OCI-LY3 (cell line): ENCODE results near the gene TYW1.
"Not testable (repeated sequence)": the region's sequence is repeated elsewhere in the genome, so short reads cannot be mapped to it uniquely, and the experiment has no call there.

Experiments
- H2AFZ ChIP-seq: fragments of 200-600, 300-600 bp; shearing (Covaris generic); 2 replicates; pipeline ENCODE4 v1.6.0; 2014; ENCODE audit warnings: antibody characterized with exemption, low read depth, low read length
- H3K27ac ChIP-seq: fragments of 200-600, 300-600 bp; sonication (generic); 2 replicates; pipeline ENCODE4 v1.5.1; 2014; ENCODE audit warnings: mild to moderate bottlenecking, low read length, moderate library complexity, mixed read lengths
- H3K27me3 ChIP-seq: fragments of 200-600, 300-600 bp; sonication (generic); 2 replicates; pipeline ENCODE4 v1.6.1; 2014; ENCODE audit warnings: low read depth, low read length, mixed read lengths
- H3K36me3 ChIP-seq: fragments of 200-600, 300-600 bp; sonication (generic); replicated peaks from 2 replicates; pipeline ENCODE3; 2014; ENCODE audit warnings: low read depth, low read length, mixed read lengths
- H3K4me1 ChIP-seq: fragments of 300-600, 200-600 bp; sonication (generic); 2 replicates; pipeline ENCODE4 v1.6.1; 2014; ENCODE audit warnings: low read length, mixed read lengths
- H3K4me2 ChIP-seq: fragments of 200-600, 300-600 bp; sonication (generic); 2 replicates; pipeline ENCODE4 v1.6.1; 2014; ENCODE audit warnings: low read length, mixed read lengths
- H3K4me3 ChIP-seq: fragments of 300-600, 200-600 bp; sonication (generic); 2 replicates; pipeline ENCODE4 v1.5.1; 2014; ENCODE audit warnings: antibody characterized with exemption, mild to moderate bottlenecking, low read length, moderate library complexity
- H3K79me2 ChIP-seq: fragments of 300-600, 200-600 bp; shearing (Covaris generic); 2 replicates; pipeline ENCODE4 v1.6.1; 2014; ENCODE audit warnings: mild to moderate bottlenecking, low read length, mixed read lengths
- H3K9ac ChIP-seq: fragments of 300-600, 200-600 bp; shearing (Covaris generic); 2 replicates; pipeline ENCODE4 v1.6.0; 2014; ENCODE audit warnings: mild to moderate bottlenecking, low read length, moderate library complexity
- H3K9me3 ChIP-seq: fragments of 200-600, 300-600 bp; shearing (Covaris generic); 2 replicates; pipeline ENCODE4 v1.6.1; 2014; ENCODE audit warnings: low read length, mixed read lengths; ENCODE audit not compliant: insufficient read depth
- H4K20me1 ChIP-seq: fragments of 200-600, 300-600 bp; sonication (generic); 2 replicates; pipeline ENCODE4 v1.6.1; 2016; ENCODE audit warnings: low read length, mixed read lengths; ENCODE audit not compliant: insufficient read depth
- EZH2phosphoT487 ChIP-seq: fragments of 200-600 bp; shearing (Covaris generic); IDR thresholded peaks from 2 replicates; pipeline ENCODE4 v1.6.1; 2018; ENCODE audit warnings: antibody characterized with exemption, mixed run types, low read depth
- TF ChIP-seq, protein P1 (sequence below): fragments of 200-600, 300-600 bp; sonication (generic); IDR thresholded peaks from 2 replicates; pipeline ENCODE4 v1.5.1; 2014; ENCODE audit warnings: antibody characterized with exemption, low read length, low read depth

TYW1 gene

DNA sequence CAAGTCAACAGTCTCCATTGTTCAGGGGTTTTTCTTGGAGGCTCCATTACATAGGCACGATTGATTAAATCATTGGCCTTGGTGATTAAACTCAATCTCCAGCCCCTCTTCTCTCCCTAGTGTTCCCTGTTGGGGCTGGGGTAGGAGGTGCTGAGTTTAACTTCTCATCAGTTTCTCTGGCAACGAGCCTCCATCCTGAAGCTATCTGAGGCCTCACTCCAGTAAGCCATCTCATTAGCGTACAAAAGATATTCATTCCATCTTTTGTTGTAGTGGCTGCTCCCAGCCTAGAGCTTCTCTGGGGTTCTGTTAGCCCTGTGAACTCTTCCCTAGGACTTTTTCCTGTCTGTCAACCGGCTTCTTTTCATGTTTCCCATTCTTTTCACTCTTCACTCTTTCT, 11.6 kb downstream of the TYW1 start:
- TF ChIP-seq, protein P1, sequence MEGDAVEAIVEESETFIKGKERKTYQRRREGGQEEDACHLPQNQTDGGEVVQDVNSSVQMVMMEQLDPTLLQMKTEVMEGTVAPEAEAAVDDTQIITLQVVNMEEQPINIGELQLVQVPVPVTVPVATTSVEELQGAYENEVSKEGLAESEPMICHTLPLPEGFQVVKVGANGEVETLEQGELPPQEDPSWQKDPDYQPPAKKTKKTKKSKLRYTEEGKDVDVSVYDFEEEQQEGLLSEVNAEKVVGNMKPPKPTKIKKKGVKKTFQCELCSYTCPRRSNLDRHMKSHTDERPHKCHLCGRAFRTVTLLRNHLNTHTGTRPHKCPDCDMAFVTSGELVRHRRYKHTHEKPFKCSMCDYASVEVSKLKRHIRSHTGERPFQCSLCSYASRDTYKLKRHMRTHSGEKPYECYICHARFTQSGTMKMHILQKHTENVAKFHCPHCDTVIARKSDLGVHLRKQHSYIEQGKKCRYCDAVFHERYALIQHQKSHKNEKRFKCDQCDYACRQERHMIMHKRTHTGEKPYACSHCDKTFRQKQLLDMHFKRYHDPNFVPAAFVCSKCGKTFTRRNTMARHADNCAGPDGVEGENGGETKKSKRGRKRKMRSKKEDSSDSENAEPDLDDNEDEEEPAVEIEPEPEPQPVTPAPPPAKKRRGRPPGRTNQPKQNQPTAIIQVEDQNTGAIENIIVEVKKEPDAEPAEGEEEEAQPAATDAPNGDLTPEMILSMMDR, result no peak
- TF ChIP-seq EZH2phosphoT487, result no peak
- Histone ChIP-seq H3K9me3 (no peaks in the 10 kb centered on the region), H3K4me1 (no peaks in the 10 kb centered on the region), H3K27me3 (no peaks in the 10 kb centered on the region), H2AFZ (no peak overlapping the region), H3K4me2 (no peak overlapping the region), H3K36me3 (peaks cover 2% of the 10 kb centered on the region), H3K9ac (no peak overlapping the region), H3K4me3 (no peak overlapping the region), H3K79me2 (no peaks in the 10 kb centered on the region), H4K20me1 (no peaks in the 10 kb centered on the region), H3K27ac (no peak overlapping the region)

DNA sequence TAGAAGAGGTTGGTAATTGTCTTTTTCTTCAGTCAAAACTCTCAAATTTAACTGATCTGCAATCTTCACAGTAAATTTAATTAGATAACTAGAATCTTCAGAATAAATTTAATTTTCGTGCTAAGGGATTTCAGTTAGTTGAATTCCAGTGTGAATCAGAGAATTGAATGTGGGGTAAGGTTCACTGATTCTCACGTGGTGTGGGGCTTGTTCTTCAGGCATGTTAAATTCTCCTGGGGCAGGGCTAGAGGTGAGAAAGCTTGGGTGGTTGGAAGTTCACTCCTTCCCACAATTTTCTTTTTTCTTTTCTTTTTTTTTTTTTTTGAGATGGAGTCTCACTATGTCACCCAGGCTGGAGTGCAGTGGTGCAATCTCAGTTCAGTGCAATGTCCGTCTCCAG, 13.0 kb downstream of the TYW1 start:
- H3K27ac ChIP-seq, H3K4me1 ChIP-seq, H3K36me3 ChIP-seq, H3K4me3 ChIP-seq, H3K79me2 ChIP-seq, H3K27me3 ChIP-seq, H3K9me3 ChIP-seq, H4K20me1 ChIP-seq, H2AFZ ChIP-seq, H3K4me2 ChIP-seq, H3K9ac ChIP-seq: not testable (repeated sequence)

DNA sequence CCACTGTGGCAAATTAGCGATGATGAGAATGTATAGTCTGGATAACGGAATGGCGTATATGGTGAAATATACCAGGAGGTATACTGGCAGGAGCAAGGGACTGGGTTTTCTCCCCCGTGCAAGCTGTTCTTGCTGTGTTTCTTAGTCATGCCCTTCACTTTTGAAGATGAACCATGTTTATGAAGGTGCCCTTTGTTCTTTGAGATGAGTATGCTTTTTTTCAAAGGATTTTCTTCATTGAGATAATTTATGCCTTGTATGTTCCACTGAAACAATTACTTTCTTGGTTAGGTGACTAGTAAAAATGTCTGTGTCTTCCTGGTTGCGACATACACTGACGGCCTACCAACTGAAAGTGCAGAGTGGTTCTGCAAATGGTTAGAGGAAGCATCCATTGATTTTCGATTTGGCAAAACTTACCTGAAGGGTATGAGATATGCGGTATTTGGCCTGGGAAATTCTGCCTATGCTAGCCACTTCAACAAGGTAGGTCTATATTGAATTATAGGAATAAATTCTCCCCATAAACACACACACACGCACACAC, 17.5 kb downstream of the TYW1 start:
- not testable (repeated sequence) for H3K36me3 ChIP-seq, H2AFZ ChIP-seq, H3K9me3 ChIP-seq, H3K4me2 ChIP-seq, H3K9ac ChIP-seq, H3K4me1 ChIP-seq, H4K20me1 ChIP-seq, H3K79me2 ChIP-seq, H3K27me3 ChIP-seq, H3K4me3 ChIP-seq, H3K27ac ChIP-seq

DNA sequence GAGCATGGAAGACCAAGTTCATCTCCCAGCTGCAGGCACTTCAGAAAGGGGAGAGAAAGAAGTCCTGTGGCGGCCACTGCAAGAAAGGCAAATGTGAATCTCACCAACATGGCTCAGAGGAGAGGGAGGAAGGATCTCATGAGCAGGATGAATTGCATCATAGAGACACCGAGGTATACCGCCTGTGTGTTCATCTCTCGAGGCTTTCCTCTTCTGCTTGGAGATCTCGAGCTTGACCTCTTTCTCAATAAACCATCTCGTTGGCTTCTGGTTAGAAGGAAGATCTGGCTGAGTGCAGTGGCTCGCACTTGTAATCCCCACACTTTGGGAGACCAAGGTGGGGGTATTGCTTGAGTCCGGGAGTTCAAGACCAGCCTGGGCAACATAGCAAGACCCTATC, 21.3 kb downstream of the TYW1 start:
- H3K4me3 ChIP-seq, H3K79me2 ChIP-seq, H3K27me3 ChIP-seq, H3K9me3 ChIP-seq, H3K27ac ChIP-seq, H3K9ac ChIP-seq, H3K4me1 ChIP-seq, H3K4me2 ChIP-seq, H2AFZ ChIP-seq, H4K20me1 ChIP-seq: not testable (repeated sequence)
- H3K36me3 ChIP-seq, result peaks cover 18% of the 10 kb centered on the region

DNA sequence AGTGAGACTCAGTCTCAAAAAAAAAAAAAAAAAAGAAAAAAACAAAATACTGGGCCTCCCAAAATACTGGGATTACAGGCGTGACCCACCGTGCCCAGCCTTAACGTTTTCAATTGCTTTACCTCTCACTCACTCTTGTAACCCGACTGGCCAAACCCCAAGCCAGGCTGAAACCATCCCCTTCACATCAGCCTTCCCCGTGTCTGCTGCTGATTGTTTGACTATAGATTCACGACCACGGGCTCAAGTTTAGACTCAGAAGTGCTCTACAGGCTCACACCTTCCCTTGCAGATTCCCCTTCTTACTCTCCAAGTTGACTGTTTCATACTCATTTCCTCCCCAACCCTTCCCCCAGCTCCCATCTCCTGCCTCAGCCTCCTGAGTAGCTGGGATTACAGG, 22.3 kb downstream of the TYW1 start:
- TF ChIP-seq EZH2phosphoT487, result no peak
- TF ChIP-seq, protein P1, result no peak
- H3K4me2 ChIP-seq, result no peak overlapping the region
- H3K27ac ChIP-seq, result no peak overlapping the region
- no peak overlapping the region for H3K4me3 ChIP-seq
- H4K20me1 ChIP-seq, result no peaks in the 10 kb centered on the region
- H3K36me3 ChIP-seq, result peaks cover 18% of the 10 kb centered on the region
- H3K27me3 ChIP-seq, result no peaks in the 10 kb centered on the region
- no peaks in the 10 kb centered on the region for H3K9me3 ChIP-seq
- no peaks in the 10 kb centered on the region for H3K79me2 ChIP-seq
- H3K9ac ChIP-seq, result no peak overlapping the region
- no peak overlapping the region for H2AFZ ChIP-seq
- no peaks in the 10 kb centered on the region for H3K4me1 ChIP-seq
